Activated effector memory CD4-positive, alpha-beta T cell treated with Interleukin-2 at 50 U/mL for 16 hours (primary cell): ENCODE measurements around the gene SIGLEC11.
"Not testable (repeated sequence)": the region's sequence is repeated elsewhere in the genome, so short reads cannot be mapped to it uniquely, and the experiment has no call there.

Experiments
- DNase-seq: peaks from one replicate; pipeline ENCODE4 v3.0.0-alpha.2; 2020

SIGLEC11 gene

DNA sequence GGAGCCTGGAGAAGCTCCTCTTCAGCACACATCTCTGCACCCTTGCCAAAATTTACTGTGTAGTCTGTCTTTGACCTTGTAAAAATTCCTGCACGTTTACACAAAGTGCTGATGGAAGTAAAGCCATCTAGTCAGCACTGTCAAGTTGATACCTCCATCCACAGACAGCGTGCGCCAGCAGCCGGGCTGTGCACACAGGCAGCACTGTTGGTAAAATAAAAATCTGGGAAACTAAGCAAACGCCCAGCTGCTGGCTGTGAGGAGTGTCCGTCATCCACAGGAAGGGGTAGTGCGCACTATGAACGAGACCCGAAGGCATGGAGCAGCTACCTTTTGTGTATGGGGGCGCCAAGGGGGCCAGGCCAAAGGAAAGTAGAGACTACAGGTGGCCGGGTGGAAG lies 17.4 kb upstream of the SIGLEC11 start:
- no peak for DNase-seq

DNA sequence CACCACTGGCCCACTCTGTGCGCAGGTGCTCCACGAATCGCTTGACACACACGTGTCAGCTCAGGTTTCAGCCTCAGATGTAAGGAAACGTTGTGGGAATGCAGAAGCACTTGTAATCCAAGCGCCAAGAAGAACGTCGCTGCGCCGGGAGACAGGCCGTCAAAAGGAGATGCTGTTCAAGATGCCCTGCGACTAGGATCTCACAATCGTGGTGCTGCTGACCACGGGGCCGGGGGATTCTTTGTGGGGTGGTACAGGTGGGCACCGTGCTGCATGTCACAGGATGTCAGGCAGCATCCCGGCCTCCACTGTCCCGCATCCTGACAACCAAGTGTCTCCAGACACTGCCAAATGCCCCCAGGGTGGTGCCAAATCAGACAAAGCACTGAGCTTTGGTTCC lies 16.9 kb upstream of the SIGLEC11 start:
- no peak for DNase-seq

DNA sequence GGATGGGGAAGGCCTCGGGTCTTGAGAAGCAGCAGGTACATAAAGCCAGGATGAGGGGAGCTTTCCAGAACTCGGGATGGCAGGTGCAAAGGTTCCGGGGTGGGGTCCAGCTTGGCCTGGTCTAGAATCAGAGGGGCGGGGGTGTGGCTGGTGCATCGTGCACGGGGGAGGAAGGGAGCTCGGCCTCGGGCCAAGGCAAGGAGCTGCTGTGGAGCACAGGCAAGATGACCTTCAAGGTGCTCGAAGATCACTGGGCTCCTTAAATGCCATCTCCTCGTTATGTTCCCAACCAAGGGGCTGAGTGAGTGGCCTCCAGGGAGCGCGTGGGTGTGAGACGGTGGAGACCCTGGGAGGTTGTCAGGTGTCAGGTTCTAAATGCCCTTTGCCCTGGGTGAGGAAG lies 16.1 kb upstream of the SIGLEC11 start:
- no peak for DNase-seq

DNA sequence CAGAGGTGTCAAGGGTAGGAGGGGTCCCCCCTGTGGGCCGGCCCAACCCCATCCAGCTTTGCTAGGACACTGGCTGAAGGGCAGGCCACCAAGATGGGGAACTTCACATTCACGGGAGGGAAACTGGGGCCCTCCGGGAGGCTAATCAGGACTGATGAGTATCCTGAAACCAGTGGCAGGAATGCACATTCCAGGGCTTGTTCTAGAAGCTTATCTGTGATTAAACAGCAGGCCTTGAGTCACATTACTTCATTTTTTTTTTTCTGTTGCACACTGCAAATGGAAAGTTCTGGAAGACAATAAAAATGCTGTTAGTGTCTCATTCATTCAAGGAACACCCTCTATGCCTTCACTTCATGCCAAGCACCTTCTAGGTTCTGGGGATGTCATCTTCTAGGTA lies 15.5 kb upstream of the SIGLEC11 start:
- DNase-seq = no peak

DNA sequence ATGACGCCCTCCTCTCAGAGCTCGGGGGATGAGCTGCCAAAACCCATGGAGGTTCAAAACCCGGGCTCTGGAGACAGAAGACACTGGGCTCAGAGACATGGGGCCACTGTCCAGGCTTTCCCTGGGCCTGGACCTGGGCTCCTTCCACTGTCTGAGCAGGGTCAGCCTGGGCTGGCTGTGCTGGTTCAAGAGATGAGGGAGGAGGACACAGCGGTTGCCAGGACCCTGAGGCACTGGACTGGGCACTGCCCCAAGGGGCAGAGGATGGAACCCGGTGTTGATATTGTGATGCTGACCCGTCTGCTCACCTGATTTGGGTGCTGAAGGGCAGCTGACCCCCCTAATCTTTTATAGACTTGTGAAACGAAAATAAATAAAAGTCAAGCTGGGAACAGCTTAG lies 14.1 kb upstream of the SIGLEC11 start:
- no peak for DNase-seq

DNA sequence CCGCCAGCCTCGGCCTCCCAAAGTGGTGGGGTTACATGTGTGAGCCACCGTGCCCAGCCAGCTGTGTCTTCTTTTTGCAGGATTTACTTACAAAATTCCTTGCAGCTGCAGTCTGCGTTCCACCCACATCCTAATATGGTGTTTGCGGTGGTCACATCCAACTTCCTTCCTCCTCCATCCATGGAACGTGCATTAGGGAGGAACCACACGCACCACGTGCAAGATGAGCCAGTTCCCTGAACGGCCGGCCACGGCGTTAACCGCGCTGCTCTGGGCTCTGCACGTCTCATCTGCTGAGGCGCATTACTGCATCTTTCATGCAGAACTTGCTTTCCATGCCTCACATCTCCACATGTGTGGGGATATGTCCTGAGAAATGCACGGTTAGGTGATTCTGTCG lies 13.0 kb upstream of the SIGLEC11 start:
- no peak for DNase-seq

DNA sequence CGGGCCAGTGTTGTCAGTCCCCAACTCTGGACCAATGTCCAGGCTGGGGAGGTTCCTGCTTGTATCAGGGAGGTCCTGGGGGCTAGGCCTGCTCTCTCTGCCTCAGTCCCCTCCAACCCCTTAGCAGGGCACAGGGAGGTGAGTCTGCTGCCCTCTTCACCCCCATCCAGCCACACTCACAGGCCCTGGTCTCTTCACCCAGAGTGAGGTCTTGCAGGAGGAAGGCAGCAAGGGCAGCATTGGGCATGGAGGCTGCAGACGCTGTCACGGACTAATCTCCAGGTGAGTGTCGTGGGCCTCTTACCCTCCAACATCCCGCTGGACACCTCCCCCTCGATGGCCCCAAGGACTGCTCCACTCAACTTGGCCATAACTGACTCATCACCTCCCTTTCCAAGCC lies 11.9 kb upstream of the SIGLEC11 start:
- no peak for DNase-seq

DNA sequence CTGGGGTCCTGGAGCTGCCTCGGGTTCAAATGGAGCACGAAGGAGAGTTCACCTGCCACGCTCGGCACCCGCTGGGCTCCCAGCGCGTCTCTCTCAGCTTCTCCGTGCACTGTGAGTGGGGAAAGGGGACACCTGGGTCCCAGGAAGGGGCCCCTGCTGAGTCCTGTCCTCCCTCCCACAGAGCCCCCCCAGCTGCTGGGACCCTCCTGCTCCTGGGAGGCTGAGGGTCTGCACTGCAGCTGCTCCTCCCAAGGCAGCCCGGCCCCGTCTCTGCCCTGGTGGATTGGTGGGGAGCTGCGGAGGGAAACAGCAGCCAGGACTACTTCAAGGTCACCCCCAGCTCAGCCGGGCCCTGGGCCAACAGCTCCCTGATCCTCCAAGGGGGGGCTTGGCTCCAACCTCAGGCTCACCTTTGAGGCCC lies 11.0 kb upstream of the SIGLEC11 start:
- no peak for DNase-seq

DNA sequence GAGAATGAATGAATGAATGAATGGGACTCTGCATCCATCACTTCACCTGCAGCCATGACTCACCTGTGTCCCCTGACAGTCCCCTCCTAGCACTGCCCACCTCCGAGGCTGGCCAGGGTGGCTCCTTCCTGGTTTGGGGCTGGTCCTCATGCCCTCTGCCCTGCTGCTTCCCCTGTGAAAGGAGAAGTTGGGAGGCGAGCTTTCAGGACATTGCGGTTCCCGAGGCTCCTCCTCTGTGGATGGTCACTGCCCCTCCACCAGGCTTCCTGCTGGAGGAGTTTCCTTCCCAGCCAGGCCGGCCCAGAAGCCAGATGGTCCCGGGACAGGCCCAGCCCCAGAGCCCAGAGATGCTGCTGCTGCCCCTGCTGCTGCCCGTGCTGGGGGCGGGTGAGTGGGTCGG lies 8.4 kb upstream of the SIGLEC11 start:
- not testable (repeated sequence) for DNase-seq

DNA sequence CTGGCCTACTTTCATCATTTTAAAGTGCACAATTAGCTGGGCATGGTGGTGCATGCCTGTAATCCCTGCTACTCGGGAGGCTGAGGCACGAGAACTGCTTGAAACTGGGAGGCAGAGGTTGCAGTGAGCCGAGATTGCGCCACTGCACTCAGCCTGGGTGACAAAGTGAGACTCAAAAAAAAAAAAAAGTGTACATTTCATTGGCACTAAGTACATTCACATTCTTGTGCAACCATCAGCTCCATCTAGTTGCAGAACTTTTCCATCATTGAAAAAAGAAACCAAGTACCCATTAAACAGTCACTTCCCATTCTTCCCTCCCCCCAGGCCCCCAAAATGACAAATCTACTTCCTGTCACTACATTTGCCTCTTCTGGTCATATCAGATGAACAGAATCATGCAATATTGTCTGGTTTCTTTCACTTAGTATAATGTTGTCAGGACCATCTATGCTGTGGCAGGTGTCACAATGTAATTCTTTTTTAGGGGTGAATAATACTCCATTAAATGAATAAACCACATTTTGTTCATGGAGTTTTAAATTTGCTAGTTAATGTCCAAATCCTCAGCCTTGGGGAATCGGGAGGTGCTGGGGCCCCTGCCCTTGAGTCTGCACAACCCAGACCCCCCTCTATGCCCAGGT lies 7.4 kb upstream of the SIGLEC11 start:
- no peak for DNase-seq

DNA sequence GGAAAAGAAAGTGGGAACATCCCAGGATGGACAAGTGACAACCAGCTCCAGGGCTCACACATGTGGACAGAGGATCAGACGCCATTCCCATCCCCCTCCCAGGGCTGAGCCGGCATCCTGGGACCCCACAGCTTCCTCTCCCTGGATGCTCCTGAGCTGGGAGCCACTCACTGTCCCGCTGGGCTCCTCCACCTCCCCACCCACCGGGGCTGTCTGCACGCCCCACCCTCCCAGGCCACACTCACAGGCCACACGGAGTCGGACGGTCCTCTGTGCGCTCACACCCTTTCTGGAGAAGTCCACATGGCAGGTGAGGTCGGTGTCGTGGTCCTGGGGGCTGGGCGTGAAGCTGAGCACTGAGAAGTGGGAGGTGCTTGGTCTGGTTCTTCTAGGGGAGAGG lies 1.1 kb downstream of the SIGLEC11 start:
- DNase-seq = not testable (repeated sequence)

DNA sequence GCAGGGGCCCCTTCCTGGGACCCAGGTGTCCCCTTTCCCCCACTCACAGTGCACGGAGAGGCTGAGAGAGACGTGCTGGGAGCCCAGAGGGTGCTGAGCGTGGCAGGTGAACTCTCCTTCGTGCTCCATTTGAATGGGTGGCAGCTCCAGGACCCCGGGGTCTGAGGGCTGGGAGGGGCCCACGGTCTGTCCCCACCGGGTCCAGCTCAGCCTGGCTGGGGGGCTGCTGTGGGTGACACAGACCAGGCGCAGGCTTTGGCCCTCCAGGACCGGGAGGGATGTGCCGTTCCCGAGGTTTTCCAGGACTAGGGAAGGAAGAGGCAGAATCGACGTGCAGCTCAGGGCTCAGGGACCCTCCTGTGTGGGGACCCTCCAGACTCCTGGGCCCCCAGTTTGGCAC lies 2.4 kb downstream of the SIGLEC11 start:
- not testable (repeated sequence) for DNase-seq

DNA sequence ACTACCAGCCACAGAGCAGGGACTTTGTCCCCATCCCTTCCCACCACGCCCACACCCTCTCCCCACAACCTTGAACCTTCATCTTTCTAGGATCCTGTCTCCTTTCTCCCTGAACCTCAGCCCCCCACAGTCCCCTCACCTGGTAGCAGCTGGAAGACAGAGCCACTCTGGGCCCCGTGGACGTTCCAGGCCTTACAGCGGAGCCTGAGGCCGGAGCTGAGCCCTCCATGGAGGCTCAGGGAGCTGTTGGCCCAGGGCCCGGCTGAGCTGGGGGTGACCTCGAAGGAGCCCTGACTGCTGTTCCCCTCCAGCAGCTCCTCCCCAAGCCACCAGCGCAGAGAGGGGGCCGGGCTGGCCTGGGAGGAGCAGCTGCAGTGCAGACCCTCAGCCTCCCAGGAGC lies 2.8 kb downstream of the SIGLEC11 start:
- not testable (repeated sequence) for DNase-seq

DNA sequence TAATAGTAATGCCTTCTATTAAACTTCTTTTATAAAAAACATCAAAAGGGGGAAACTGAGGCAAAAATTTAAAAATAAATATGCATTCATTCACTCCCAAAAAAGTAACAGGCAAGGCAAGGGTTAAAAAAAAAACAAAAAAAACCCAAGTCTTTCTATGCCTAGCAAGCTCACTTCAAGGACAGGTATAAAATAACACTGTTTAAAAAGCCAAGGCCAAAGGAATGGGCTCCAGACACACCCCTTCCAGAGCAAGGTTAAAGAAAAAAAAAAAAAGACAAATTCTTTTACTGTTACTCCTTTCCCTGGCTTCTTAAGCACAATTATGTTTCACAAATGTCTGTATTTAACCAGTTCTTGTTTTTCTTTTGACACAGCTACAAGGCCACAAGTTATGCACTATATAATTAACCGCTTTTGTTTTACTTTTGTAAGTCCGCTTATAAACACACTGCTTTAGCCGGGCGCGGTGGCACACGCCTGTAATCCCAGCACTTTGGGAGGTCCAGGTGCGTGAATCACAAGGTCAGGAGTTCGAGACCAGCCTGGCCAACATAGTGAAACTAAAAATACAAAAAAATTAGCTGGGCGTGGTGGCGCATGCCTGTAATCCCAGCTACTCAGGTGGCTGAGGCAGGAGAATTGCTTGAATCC lies 3.6 kb downstream of the SIGLEC11 start:
- no peak for DNase-seq

DNA sequence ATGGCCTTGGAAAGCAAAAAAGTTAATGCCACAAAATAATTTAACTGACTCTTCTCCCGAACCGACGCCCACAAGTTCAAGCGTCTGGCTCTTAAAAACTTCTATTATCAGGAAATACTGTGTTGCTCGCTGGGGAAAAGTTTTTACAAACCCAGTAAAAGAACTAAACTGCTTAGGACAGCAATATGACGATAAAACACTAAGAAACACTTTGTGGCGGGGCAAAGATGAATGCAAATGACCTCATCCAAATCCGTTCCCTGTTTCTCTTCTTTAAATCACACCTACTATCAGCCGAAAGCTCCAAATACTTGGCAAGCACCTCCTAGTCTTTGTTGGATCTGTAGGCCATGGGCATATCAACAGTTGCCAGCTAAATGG lies 4.9 kb downstream of the SIGLEC11 start:
- DNase-seq = no peak

DNA sequence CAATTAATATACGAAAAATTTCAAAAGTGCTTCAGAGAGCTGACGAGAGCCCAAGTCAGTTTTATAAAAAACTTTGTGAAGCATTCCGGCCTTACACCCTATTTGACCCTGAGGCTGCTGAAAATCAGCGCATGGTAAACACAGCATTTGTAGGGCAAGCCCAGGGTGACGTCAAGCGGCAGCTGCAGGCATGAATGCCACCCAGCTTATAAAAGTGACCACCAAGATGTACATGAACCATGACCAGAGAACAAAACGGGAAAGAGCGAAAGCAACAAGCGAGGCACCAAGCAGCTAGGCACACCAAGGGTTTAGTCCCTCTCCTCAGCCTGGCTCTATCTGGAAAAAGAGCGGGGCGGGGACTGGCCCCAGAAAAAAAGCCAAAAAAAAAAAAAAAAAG lies 6.0 kb downstream of the SIGLEC11 start:
- DNase-seq = no peak

DNA sequence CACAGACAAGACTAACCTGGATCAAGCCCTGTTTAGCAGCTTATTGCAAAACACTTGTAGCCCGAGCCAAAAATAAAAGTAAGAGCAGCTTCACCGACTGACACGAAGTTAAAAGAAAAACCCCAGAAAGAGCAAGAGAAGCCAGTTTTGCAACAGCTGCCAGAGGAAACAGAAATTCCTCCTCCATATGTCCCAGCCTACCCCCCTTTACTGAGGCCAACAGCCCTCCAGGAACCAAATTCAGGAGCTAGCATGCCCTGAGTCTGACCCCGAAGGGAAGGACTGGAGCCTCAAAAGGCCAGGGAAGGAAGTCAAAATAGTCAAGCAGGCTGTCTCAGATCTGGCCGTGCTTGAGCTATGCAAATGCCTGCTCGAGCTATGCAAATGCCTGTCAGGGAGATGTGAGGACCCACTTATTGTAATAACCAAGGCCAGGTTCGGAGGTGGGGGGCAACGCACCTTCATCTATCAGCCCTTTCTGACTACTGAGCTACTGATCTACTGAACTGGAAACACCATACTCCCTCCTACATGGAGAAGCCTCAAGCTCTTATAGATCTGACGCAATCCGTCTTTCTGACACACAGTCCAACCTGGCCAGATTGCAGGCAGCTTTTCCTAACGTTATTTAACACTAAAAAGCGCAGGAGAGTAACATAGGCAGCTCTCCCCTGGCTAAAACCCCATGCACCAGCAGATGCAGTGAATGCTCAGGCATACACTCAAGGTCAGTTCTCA lies 6.7 kb downstream of the SIGLEC11 start:
- no peak for DNase-seq

DNA sequence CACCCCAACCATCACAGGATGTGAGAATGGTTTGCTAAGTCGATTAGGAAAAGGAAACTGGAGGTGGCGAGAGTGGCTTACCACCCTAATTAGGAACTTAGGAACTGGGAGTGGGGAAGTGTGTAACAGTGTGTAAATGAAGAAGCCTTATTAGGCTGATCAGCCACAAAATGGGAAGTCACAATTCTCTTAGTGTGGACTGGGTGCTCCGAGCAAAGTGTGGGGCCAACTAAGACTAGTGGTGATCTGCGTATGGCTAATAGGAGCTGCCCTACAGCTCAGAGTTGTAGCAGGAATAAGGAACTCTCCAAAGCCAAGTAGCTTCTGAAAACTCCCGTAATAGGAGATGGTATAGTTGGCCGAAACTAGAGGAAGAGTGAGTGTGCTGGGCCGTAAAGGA lies 7.6 kb downstream of the SIGLEC11 start:
- no peak for DNase-seq

DNA sequence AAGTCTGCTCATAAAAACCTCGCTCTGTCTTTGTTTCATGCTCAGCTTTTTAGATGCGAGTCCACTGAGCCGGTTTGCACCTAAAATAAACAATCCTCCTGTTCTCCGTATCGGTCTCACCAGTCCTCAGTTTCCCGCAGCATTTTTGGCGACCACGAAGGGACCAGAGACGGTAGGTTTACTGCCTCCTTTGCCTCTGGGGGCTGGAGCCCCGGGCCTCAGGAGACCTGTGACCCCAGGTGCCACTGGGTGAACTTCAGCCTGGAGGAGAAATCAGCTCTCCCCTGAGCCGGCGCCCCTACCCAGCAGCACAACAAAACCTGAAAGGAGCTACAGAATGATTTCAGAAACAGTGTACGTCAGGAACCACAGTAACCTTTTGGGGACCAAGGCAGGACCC lies 8.1 kb downstream of the SIGLEC11 start:
- DNase-seq = no peak

DNA sequence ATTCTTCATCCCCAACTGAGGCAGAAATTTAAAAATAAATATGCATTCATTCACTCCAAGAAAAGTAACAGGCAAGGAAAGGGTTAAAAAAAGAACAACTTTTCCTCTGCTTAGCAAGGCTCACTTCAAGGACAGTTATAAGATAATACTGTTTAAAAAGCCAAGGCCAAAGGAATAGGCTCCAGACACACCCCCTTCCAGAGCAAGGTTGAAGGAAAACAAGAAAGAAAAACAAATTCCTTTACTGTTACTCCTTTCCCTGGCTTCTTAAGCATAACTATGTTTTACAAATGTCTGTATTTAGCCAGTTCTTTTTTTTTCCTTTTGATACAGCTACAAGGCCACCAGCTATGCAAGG lies 8.5 kb downstream of the SIGLEC11 start:
- DNase-seq = no peak

DNA sequence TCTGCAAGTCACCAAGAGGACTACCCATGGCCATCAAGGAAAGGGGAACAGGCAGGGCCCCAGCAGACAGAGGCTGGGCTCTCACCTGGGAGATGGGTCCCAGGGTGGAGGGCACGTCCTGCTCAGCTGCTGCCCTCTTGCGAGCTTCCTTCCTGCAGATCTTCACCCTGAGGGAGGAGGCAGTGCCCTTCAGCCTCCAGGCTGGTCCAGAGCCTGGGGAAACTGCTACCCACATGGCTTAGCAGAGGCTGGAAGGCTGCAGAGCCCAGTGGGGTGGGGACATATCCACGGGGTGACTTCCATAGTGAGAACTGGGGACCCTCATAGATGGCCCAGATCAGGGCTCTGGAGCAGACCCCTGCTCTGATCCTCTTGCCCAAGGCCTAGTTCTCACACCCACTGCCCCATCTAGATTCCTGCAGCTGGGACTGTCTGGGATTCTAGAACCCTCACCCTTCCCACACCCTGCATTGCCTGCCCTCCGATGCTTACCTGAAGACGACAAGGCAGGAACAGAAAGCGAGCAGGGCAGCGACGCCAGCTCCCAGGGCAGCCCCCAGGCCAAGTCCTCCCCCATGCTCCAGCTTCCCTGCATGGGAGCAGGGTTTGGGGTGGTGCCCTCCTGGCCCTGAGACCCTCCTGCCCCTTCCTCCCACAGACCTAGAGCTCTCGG lies 9.0 kb downstream of the SIGLEC11 start:
- DNase-seq = no peak

DNA sequence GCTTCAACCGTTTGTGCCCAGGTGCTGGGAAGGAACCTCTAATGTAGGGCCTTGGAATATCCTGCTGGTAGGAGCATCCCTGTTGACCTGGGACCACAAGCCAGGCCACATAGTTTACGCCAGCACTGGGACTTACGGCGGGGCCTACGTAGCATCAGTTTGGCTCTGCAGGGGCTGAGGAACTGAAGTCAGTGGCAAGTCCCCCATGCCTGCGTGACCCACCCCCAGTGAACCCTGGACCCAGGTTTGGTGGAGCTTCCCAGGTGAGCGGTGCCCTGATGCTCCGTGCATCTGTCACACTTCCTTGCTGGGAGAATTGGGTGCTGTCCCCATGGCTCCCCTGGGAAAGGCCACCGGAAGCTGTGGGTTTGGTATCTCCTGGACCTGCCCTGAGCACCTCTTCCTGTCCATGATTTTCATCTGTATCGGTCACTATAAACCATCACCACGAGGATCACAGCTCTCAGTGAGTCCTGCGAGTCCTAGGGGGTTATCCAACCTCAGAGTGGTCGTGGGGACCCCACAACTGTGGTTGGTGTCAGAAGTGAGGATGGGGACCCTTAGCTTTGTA lies 9.9 kb downstream of the SIGLEC11 start:
- no peak for DNase-seq

DNA sequence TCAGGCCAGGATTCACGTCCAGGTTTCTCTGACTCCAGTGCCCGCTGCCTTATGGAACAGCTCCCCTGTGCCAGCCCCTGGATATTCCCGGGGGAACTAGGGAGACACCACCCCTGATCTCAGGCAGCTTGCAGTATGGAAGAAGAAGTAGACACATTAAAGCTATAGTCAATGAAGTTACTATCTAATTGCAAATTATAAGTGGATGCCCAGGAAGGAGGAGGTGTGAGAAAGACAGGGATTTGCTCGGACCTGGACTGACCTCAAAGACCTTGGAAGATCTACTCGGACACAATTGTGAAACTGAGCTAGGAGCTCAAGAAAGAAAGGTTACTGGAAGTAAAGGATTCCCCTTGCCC lies 10.4 kb downstream of the SIGLEC11 start:
- no peak for DNase-seq
